SU-DHL-6 (cell line): Measurements from ENCODE around the gene ASPHD2.

Experiments
- CTCF ChIP-seq: fragments of 200-600 bp; sonication (generic); IDR thresholded peaks from one replicate; pipeline ENCODE4 v1.5.1; 2017; ENCODE audit warnings: antibody characterized with exemption, mild to moderate bottlenecking, low read length, moderate library complexity; ENCODE audit not compliant: insufficient read depth, poor library complexity, severe bottlenecking
- EZH2phosphoT487 ChIP-seq: fragments of 200-600 bp; sonication (generic), shearing (Covaris generic); conservative IDR thresholded peaks from 2 replicates; pipeline ENCODE4 v1.6.1; 2018; ENCODE audit warnings: mild to moderate bottlenecking, antibody characterized with exemption, low read length, moderate library complexity, mixed read lengths

GRCh38 chr22:26426924-26427323, 2.1 kb upstream of the ASPHD2 start:
- TF ChIP-seq CTCF (no peak), EZH2phosphoT487 (no peak)
